Neural cell (in vitro differentiated cells): ENCODE data around the gene BCO2.

Experiments used
- CTCF ChIP-seq: fragments of 450-650 bp; IDR thresholded peaks from 2 replicates; pipeline ENCODE4 v1.5.1; 2014; ENCODE audit warnings: antibody characterized with exemption, mild to moderate bottlenecking, moderate library complexity; ENCODE audit not compliant: poor library complexity, severe bottlenecking
- EP300 ChIP-seq: fragments of 450-650 bp; conservative IDR thresholded peaks from 2 replicates; pipeline ENCODE4 v1.6.1; 2014; ENCODE audit warnings: antibody characterized with exemption, mild to moderate bottlenecking, moderate library complexity; ENCODE audit not compliant: poor library complexity, severe bottlenecking
- EZH2 ChIP-seq: fragments of 200-600, 300-800 bp; shearing (Covaris generic), sonication (generic); IDR thresholded peaks from 2 replicates; pipeline ENCODE4 v1.6.1; 2014; ENCODE audit warnings: antibody characterized with exemption, low read length, borderline replicate concordance, mild to moderate bottlenecking; ENCODE audit not compliant: insufficient read depth, poor library complexity, severe bottlenecking
- MXI1 ChIP-seq: fragments of 450-650 bp; conservative IDR thresholded peaks from 2 replicates; pipeline ENCODE4 v1.6.1; 2014; ENCODE audit warnings: antibody characterized with exemption, mild to moderate bottlenecking; ENCODE audit not compliant: poor library complexity, severe bottlenecking
- RAD21 ChIP-seq: fragments of 450-650 bp; conservative IDR thresholded peaks from 2 replicates; pipeline ENCODE4 v1.6.1; 2014; ENCODE audit warnings: antibody characterized with exemption, mild to moderate bottlenecking, moderate library complexity

DNA sequence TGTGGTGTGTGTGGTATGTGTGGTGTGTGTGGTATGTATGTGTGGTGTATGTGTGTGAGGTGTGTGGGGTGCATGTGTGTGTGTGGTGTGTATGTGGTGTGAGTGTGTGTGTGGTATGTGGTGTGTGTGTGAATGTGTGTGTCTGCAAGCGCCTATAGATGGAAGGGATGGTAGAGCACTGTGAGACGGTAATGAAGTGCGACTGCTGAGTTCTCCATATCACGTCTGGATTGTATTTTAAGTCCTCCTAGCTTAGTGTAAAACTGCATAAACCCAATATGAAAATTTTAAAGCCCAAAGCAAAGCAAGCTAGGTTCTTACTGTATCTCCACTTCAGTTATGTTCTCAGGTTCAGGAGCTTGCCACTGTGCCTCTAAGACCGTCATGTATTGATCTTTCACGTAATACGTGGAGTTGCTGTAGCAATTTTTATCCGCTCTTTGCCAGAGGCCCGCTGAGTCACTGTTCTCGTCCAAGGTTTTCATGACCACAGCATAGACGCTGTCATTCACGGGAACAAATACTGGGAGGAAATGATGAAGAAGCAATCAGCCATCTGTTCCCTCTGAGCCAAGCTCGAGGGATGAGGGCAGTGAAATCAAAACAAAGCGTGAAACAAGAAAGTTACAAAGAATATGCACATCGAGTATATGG, 79.9 kb downstream of the BCO2 start:
- TF ChIP-seq CTCF, result no peak
- TF ChIP-seq EP300, result no peak
- TF ChIP-seq MXI1, result no peak
- TF ChIP-seq EZH2, result no peak
- no peak for TF ChIP-seq RAD21
